Smooth muscle cell (in vitro differentiated cells): ENCODE measurements around the gene FRMD8. TPM values are rescaled to one million over a fixed set of nuclear protein-coding genes. Genes with fewer than 3 reads are reported as not detected.

Experiments
- DNase-seq: peaks from one replicate; lab custom pipeline; 2025; ENCODE audit not compliant: unreplicated experiment; lab: John Stamatoyannopoulos, UW
- H2AFZ ChIP-seq: fragments of 200-600 bp; sonication (generic); 2 replicates; pipeline ENCODE4 v1.6.0; 2016; ENCODE audit warnings: antibody characterized with exemption, low read depth, mild to moderate bottlenecking
- H3F3A ChIP-seq: fragments of 200-600 bp; sonication (generic); 2 replicates; pipeline ENCODE4 v1.6.0; 2017; ENCODE audit warnings: antibody characterized with exemption, low read depth
- H3K27ac ChIP-seq: fragments of 200-600 bp; sonication (generic); 2 replicates; pipeline ENCODE4 v1.5.1; 2016; ENCODE audit warnings: low read depth, mild to moderate bottlenecking
- H3K27me3 ChIP-seq: fragments of 200-600 bp; sonication (generic); 2 replicates; pipeline ENCODE4 v1.6.1; 2016; ENCODE audit warnings: low read depth, mild to moderate bottlenecking
- H3K36me3 ChIP-seq: fragments of 200-600 bp; sonication (generic); 2 replicates; pipeline ENCODE4 v1.5.1; 2016; ENCODE audit warnings: low read depth
- H3K4me1 ChIP-seq: fragments of 200-600 bp; sonication (generic); 2 replicates; pipeline ENCODE4 v1.5.1; 2016; ENCODE audit warnings: low read depth
- H3K4me2 ChIP-seq: fragments of 200-600 bp; sonication (generic); 2 replicates; pipeline ENCODE4 v1.6.0; 2016; ENCODE audit warnings: mild to moderate bottlenecking
- H3K4me3 ChIP-seq: fragments of 200-600 bp; sonication (generic); 2 replicates; pipeline ENCODE4 v1.5.1; 2016; ENCODE audit warnings: mild to moderate bottlenecking
- H3K79me2 ChIP-seq: fragments of 200-600 bp; sonication (generic); 2 replicates; pipeline ENCODE4 v1.6.0; 2016; ENCODE audit warnings: low read depth, mild to moderate bottlenecking
- H3K9ac ChIP-seq: fragments of 200-600 bp; sonication (generic); 2 replicates; pipeline ENCODE4 v1.6.0; 2016; ENCODE audit warnings: low read depth
- H3K9me3 ChIP-seq: fragments of 200-600 bp; sonication (generic); replicated peaks from 2 replicates; pipeline ENCODE4 v1.5.1; 2016; ENCODE audit warnings: low read depth
- H4K20me1 ChIP-seq: fragments of 200-600 bp; sonication (generic); 2 replicates; pipeline ENCODE4 v1.6.0; 2016; ENCODE audit warnings: low read depth
- WGBS: methylation state at CpG from one replicate; pipeline ENCODE4 v1.1.7; 2016; ENCODE audit warnings: low lambda C conversion rate; 5-methylcytosine and 5-hydroxymethylcytosine counted together
- polyA plus RNA-seq: library from polyadenylated mRNA; unstranded; fragments of >200 nt; fragmentation: Nextera tagmentation; extraction: Ambion mirVana; gene quantifications from 2 replicates; pipeline ENCODE4 v1.2.1, GENCODE V29; 2016
- total RNA-seq: library from RNA; depleted of rRNA; stranded (reverse); fragments of >200 nt; gene quantifications from 2 replicates; pipeline ENCODE4 v1.2.3, GENCODE V29; 2014
- TF ChIP-seq, protein P1 (sequence below): fragments of 200-600 bp; sonication (generic); IDR thresholded peaks from 2 replicates; pipeline ENCODE4 v1.5.1; 2017; ENCODE audit warnings: borderline replicate concordance, mild to moderate bottlenecking, antibody characterized with exemption; ENCODE audit not compliant: insufficient read depth, poor library complexity, severe bottlenecking

The FRMD8 gene
- total and polyA plus RNA-seq, 2 experiments from 2014 or later = 16.7 to 37.8 TPM

DNA sequence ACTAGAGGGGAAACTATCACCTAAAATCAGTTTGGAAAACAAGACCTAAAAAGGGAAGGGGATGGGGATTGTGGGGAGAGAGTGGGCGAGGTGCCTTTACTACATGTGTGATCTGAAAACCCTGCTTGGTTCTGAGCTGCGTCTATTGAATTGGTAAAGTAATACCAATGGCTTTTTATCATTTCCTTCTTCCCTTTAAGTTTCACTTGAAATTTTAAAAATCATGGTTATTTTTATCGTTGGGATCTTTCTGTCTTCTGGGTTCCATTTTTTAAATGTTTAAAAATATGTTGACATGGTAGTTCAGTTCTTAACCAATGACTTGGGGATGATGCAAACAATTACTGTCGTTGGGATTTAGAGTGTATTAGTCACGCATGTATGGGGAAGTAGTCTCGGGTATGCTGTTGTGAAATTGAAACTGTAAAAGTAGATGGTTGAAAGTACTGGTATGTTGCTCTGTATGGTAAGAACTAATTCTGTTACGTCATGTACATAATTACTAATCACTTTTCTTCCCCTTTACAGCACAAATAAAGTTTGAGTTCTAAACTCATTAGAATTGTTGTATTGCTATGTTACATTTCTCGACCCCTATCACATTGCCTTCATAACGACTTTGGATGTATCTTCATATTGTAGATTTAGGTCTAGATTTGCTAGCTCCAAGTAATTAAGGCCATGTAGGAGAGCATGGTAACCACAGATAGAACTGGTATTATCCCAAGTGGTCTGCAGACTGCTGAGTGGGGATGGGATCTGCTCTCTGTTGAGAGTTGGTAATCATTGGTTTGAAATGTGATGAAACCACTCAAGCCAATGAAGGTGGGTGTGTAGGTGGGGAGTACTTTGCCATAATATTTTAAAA lies 39.8 kb downstream of the FRMD8 start:
- Histone ChIP-seq H2AFZ (no peak overlapping the region), H3K9ac (peak overlapping the region; percentile 99), H3K4me1 (peaks cover 13% of the 10 kb centered on the region), H4K20me1 (peaks cover 85% of the 10 kb centered on the region), H3K27ac (peak overlapping the region; percentile 100), H3K79me2 (peaks cover 89% of the 10 kb centered on the region), H3K4me2 (peak overlapping the region; percentile 99), H3K4me3 (peak overlapping the region; percentile 88), H3K36me3 (no peaks in the 10 kb centered on the region), H3F3A (peaks cover 69% of the 10 kb centered on the region), H3K27me3 (no peaks in the 10 kb centered on the region), H3K9me3 (no peaks in the 10 kb centered on the region)
- 14% methylated on average over 9 of the region's 9 CpGs for WGBS
- no peak for DNase-seq
- TF ChIP-seq, protein P1, sequence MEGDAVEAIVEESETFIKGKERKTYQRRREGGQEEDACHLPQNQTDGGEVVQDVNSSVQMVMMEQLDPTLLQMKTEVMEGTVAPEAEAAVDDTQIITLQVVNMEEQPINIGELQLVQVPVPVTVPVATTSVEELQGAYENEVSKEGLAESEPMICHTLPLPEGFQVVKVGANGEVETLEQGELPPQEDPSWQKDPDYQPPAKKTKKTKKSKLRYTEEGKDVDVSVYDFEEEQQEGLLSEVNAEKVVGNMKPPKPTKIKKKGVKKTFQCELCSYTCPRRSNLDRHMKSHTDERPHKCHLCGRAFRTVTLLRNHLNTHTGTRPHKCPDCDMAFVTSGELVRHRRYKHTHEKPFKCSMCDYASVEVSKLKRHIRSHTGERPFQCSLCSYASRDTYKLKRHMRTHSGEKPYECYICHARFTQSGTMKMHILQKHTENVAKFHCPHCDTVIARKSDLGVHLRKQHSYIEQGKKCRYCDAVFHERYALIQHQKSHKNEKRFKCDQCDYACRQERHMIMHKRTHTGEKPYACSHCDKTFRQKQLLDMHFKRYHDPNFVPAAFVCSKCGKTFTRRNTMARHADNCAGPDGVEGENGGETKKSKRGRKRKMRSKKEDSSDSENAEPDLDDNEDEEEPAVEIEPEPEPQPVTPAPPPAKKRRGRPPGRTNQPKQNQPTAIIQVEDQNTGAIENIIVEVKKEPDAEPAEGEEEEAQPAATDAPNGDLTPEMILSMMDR = no peak

DNA sequence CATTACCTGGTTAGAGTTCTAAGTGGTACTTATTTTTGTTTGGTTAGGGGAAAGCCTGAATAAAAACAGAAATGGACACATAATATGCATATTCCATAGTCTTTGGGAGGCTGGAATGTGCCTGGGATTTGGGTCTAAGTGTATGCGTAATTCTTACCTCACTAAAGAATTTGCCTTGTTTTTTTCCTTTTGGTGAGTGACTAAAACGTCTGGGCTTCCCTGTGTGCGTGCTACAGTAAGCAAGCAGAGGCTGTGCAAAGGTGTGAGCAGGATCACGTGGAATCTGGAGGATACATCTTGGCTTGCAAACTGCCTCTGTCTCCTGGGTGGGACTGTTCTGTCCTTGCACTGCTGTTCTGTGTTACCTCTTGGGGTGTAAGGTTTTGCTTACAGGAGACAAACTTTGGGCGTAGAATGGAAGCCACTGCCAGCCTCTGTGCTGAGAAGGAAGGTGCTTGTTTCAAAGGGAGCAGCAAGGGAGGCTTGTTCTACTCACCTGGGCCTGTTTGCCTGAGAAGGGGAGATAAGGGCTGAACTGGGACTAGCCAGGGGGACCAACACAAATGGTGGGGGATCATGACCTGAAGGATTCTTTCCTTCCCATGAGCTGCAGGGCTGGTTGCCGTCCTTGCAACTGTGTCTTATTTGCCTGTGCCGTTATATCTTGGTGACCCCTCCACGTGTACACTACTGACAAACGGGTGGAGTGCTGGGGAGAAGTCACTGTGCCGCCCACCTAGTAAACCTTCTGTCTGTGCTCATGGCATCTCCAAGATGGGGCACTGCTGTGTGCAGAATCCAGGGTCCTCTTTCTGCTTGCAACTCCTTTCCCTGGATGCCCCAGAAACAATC lies 40.6 kb downstream of the FRMD8 start:
- H3K36me3 ChIP-seq = no peaks in the 10 kb centered on the region
- TF ChIP-seq, protein P1 = no peak
- peak overlapping the region; percentile 99 for H3K4me2 ChIP-seq
- peak overlapping the region; percentile 88 for H3K4me3 ChIP-seq
- no peaks in the 10 kb centered on the region for H3K9me3 ChIP-seq
- H4K20me1 ChIP-seq = peaks cover 94% of the 10 kb centered on the region
- H3K79me2 ChIP-seq = peaks cover 95% of the 10 kb centered on the region
- WGBS = 31% methylated on average over 10 of the region's 10 CpGs
- H3F3A ChIP-seq = peaks cover 72% of the 10 kb centered on the region
- no peak for DNase-seq
- H2AFZ ChIP-seq = no peak overlapping the region
- peaks cover 6% of the 10 kb centered on the region for H3K4me1 ChIP-seq
- H3K27ac ChIP-seq = peak overlapping the region; percentile 100
- H3K9ac ChIP-seq = peak overlapping the region; percentile 99
- H3K27me3 ChIP-seq = no peaks in the 10 kb centered on the region

DNA sequence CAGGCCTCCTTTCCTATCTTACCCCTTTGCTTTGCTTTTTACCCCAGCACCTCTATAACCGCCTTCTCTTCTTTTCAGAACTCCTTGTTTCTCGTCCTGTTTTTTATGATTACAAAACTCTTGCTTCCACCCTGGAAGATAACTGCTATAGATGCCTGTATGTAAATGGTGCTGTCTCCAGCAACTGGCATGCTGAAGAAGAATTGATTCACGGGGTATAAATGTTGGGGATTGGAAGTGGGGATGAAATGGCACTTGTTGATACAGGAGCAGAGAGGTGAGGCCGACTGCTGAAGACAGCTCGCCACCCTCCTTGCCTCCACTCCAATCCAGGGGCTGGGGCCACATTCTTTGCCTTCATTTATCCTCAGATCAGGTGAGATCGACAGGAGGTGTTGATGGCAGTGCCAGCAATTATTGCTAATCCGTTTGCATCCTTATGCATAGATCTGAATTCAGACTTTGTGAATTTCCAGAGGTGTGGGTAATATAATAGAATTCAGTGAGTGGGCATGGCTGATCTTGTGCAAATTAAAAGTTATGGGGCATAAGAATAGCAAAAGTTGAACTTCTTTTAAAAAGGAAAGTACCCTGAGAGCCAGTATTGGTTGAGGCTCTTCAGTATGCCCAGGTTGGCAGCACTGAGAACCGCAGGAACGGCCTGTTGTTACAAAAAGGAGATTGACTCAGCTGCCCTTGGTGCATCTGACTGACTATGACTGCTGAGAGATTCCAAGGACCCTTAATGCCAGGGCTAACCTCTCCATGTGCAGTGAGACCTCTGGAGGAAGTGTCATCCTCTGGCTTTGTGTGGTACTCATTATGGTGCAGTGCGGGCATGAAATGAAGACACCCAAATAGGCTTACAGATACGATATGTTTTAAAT lies 41.5 kb downstream of the FRMD8 start:
- TF ChIP-seq, protein P1 = no peak
- Histone ChIP-seq H3K9ac (peak overlapping the region; percentile 99), H3K36me3 (no peaks in the 10 kb centered on the region), H3K9me3 (no peaks in the 10 kb centered on the region), H2AFZ (no peak overlapping the region), H3K27ac (peak overlapping the region; percentile 100), H3K4me3 (peak overlapping the region; percentile 88), H3K27me3 (no peaks in the 10 kb centered on the region), H4K20me1 (peaks cover 100% of the 10 kb centered on the region), H3K79me2 (peaks cover 100% of the 10 kb centered on the region), H3K4me1 (peaks cover 6% of the 10 kb centered on the region), H3F3A (peaks cover 80% of the 10 kb centered on the region), H3K4me2 (peak overlapping the region; percentile 99)
- DNase-seq = no peak
- 54% methylated on average over 11 of the region's 11 CpGs for WGBS
